Activated CD8-positive, alpha-beta memory T cell treated with anti-CD3 and anti-CD28 coated beads, Interleukin-2, amount 50 U/mL, for 1 hour (primary cell): Measurements from ENCODE around the gene MAML3.

Source experiments
- DNase-seq: peaks from one replicate; pipeline ENCODE4 v3.0.0-alpha.2; 2020; ENCODE audit errors: extremely low read depth

Gene MAML3

GRCh38 chr4:140126261-140126660 is 27.7 kb downstream of the MAML3 start:
- no peak for DNase-seq

GRCh38 chr4:140125374-140125773 is 28.6 kb downstream of the MAML3 start:
- DNase-seq, result no peak

GRCh38 chr4:140123666-140124377 is 30.2 kb downstream of the MAML3 start:
- no peak for DNase-seq

GRCh38 chr4:140122891-140123290 is 31.1 kb downstream of the MAML3 start:
- no peak for DNase-seq

- no peak for DNase-seq
Observed at GRCh38 chr4:140121646-140122045, 32.3 kb downstream of the MAML3 start.

- DNase-seq, result no peak
Observed at GRCh38 chr4:140118931-140119640, 34.9 kb downstream of the MAML3 start.

- no peak for DNase-seq
Observed at GRCh38 chr4:140117947-140118346, 36.0 kb downstream of the MAML3 start.

GRCh38 chr4:140116442-140117104 is 37.4 kb downstream of the MAML3 start:
- no peak for DNase-seq

- DNase-seq, result no peak
Observed at GRCh38 chr4:140115140-140115539, 38.8 kb downstream of the MAML3 start.

GRCh38 chr4:140113653-140114052 is 40.3 kb downstream of the MAML3 start:
- DNase-seq, result no peak

- DNase-seq, result no peak
Observed at GRCh38 chr4:140112576-140112975, 41.4 kb downstream of the MAML3 start.

- DNase-seq, result no peak
Observed at GRCh38 chr4:140111256-140111655, 42.7 kb downstream of the MAML3 start.

- DNase-seq, result no peak
Observed at GRCh38 chr4:140110542-140111215, 43.3 kb downstream of the MAML3 start.

- DNase-seq, result no peak
Observed at GRCh38 chr4:140109737-140110136, 44.2 kb downstream of the MAML3 start.

- no peak for DNase-seq
Observed at GRCh38 chr4:140109292-140109691, 44.7 kb downstream of the MAML3 start.

GRCh38 chr4:140108713-140109230 is 45.2 kb downstream of the MAML3 start:
- DNase-seq, result no peak

- DNase-seq, result no peak
Observed at GRCh38 chr4:140108243-140108642, 45.7 kb downstream of the MAML3 start.

- no peak for DNase-seq
Observed at GRCh38 chr4:140106289-140106844, 47.6 kb downstream of the MAML3 start.

- DNase-seq, result no peak
Observed at GRCh38 chr4:140105436-140105835, 48.5 kb downstream of the MAML3 start.

- no peak for DNase-seq
Observed at GRCh38 chr4:140103676-140104075, 50.3 kb downstream of the MAML3 start.

- no peak for DNase-seq
Observed at GRCh38 chr4:140102421-140102820, 51.6 kb downstream of the MAML3 start.

GRCh38 chr4:140100771-140101170 is 53.2 kb downstream of the MAML3 start:
- no peak for DNase-seq
